GM19395 (cell line): ENCODE results near the gene TSGA10.
A peak's percentile ranks its signal among the peaks of the same experiment; 100 is the strongest.
"Not testable (repeated sequence)": the region's sequence is repeated elsewhere in the genome, so short reads cannot be mapped to it uniquely, and the experiment has no call there.

Experiments
- ATAC-seq: cut with Tn5 transposase; IDR thresholded peaks from one replicate; pipeline ENCODE4 v1.9.1; 2021; ENCODE audit warnings: mild to moderate bottlenecking, moderate library complexity; ENCODE audit not compliant: unreplicated experiment

TSGA10 gene

GRCh38 chr2:99154643-99155536 is at the start of gene TSGA10, which contains the start of gene LIPT1:
Gene TSGA10 (minus strand): TSS chr2:99154942. CDS start chr2:99109439, 45,503 bp downstream.
Gene LIPT1 (plus strand): TSS chr2:99154967. CDS start chr2:99161958, 6,991 bp downstream.
- peak; percentile 96 for ATAC-seq

- ATAC-seq, result no peak
Observed at GRCh38 chr2:99201959-99202678, 47.4 kb upstream of the TSGA10 start.

- ATAC-seq, result no peak
Observed at GRCh38 chr2:99200076-99200800, 45.5 kb upstream of the TSGA10 start.

- no peak for ATAC-seq
Observed at GRCh38 chr2:99198103-99198841, 43.5 kb upstream of the TSGA10 start.

GRCh38 chr2:99192364-99192763 is 37.6 kb upstream of the TSGA10 start:
- not testable (repeated sequence) for ATAC-seq

- ATAC-seq, result no peak
Observed at GRCh38 chr2:99190548-99190947, 35.8 kb upstream of the TSGA10 start.

GRCh38 chr2:99188357-99188756 is 33.6 kb upstream of the TSGA10 start:
- no peak for ATAC-seq

- no peak for ATAC-seq
Observed at GRCh38 chr2:99187011-99187410, 32.3 kb upstream of the TSGA10 start.

GRCh38 chr2:99184811-99185210 is 30.1 kb upstream of the TSGA10 start:
- no peak for ATAC-seq

- ATAC-seq, result no peak
Observed at GRCh38 chr2:99183025-99183424, 28.3 kb upstream of the TSGA10 start.

- no peak for ATAC-seq
Observed at GRCh38 chr2:99181624-99182000, 26.9 kb upstream of the TSGA10 start.

- ATAC-seq, result peak; percentile 96
Observed at GRCh38 chr2:99180755-99181623, 26.2 kb upstream of the TSGA10 start, which contains the start of the genes MITD1 and MRPL30. Gene MITD1 (minus strand): TSS chr2:99181058. CDS start chr2:99180981, 77 bp downstream. Gene MRPL30 (plus strand): TSS chr2:99181184. CDS start chr2:99186204, 5,020 bp downstream.

GRCh38 chr2:99171377-99172140 is 16.8 kb upstream of the TSGA10 start:
- no peak for ATAC-seq

- no peak for ATAC-seq
Observed at GRCh38 chr2:99169534-99169933, 14.8 kb upstream of the TSGA10 start.

GRCh38 chr2:99166218-99166617 is 11.5 kb upstream of the TSGA10 start:
- no peak for ATAC-seq

GRCh38 chr2:99159594-99159993 is 4.9 kb upstream of the TSGA10 start:
- no peak for ATAC-seq

GRCh38 chr2:99158599-99158998 is 3.9 kb upstream of the TSGA10 start:
- ATAC-seq, result no peak

GRCh38 chr2:99156891-99157290 is 2.1 kb upstream of the TSGA10 start:
- ATAC-seq, result no peak
